Measurements from ENCODE around the gene FAM83D. TPM values are rescaled to one million over a fixed set of nuclear protein-coding genes. Genes with fewer than 3 reads are reported as not detected.

Gene FAM83D
- total RNA-seq, 1 experiment from 2014 or later = 18.4 TPM

- CTCF ChIA-PET = interaction anchor here (0.5 to 7.0 kb wide), 15 partner anchors 8 to 295 kb away, joined by 3 to 112 read pairs (median 4); no protein-coding TSS in a partner anchor
- TF ChIP-seq CTCF (IDR thresholded peaks at IDR 0.05; ENCODE audit: unreplicated experiment) = no peak
- no peak overlapping the region for H3K4me3 Mint-ChIP-seq (ENCODE audit: unreplicated experiment)
- intact Hi-C loops (cut with micrococcal nuclease) = no loop called here
- H3K27ac Mint-ChIP-seq (ENCODE audit: low read depth, unreplicated experiment) = no peak overlapping the region
- POLR2A ChIA-PET = interaction anchor here (0.5 to 1.7 kb wide), 6 partner anchors 12 to 235 kb away, joined by 3 to 10 read pairs (median 3); no protein-coding TSS in a partner anchor
- no peaks in the 10 kb centered on the region for H3K27me3 Mint-ChIP-seq (ENCODE audit: insufficient read depth, unreplicated experiment)
- no peaks in the 10 kb centered on the region for H3K9me3 Mint-ChIP-seq (ENCODE audit: unreplicated experiment)
- H3K4me1 Mint-ChIP-seq (ENCODE audit: insufficient read depth, unreplicated experiment) = peaks cover 10% of the 10 kb centered on the region
- BruUV-seq (replicated peaks) = no TSS peak
- DNase-seq (ENCODE audit: unreplicated experiment) = peak; percentile 43
- H3K36me3 Mint-ChIP-seq (ENCODE audit: insufficient read depth, unreplicated experiment) = no peaks in the 10 kb centered on the region
Observed at GRCh38 chr20:38883081-38883980, 42.9 kb upstream of the FAM83D start.

DNA sequence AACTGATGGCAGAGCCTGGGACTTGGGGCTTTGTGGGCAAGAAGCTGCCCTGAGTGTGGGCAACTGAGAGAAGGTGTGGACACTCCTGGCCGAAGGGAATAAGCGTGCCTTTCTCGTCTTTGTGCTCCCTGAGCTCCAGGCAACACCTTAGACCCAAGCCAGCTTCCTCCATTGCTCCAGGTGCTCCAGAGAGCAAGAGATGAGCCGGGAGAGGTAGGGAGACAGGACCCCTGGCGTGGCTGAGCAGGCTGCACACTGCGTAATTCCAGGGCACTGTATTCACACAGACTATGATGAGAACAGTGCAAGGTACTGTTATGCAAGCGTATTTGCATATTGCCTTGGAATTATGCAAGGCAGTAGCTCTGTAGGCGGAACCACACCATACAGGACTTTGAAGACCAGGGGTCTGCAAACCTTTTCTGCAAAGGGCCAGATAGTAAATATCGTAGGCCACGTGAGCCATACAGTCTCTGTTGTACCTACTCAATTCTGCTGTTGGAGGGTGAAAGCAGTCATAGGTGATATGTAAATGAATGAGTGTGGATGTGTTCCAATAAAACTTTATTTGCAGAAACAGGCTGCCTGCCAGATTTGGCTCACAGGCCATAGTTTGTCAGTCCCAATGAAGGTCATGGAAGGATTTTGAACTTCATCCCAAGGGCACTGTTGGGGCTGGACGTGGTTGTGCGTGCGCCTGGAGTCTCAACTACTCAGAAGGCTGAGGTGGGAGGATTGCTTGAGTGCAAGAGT is 42.1 kb upstream of the FAM83D start:
- no peaks in the 10 kb centered on the region for H3K36me3 Mint-ChIP-seq (ENCODE audit: insufficient read depth, unreplicated experiment)
- no peak for DNase-seq (ENCODE audit: unreplicated experiment)
- TF ChIP-seq CTCF (IDR thresholded peaks at IDR 0.05; ENCODE audit: unreplicated experiment) = no peak
- H3K4me1 Mint-ChIP-seq (ENCODE audit: insufficient read depth, unreplicated experiment) = peaks cover 10% of the 10 kb centered on the region
- no peak overlapping the region for H3K4me3 Mint-ChIP-seq (ENCODE audit: unreplicated experiment)
- H3K27me3 Mint-ChIP-seq (ENCODE audit: insufficient read depth, unreplicated experiment) = no peaks in the 10 kb centered on the region
- H3K9me3 Mint-ChIP-seq (ENCODE audit: unreplicated experiment) = no peaks in the 10 kb centered on the region
- no TSS peak for BruUV-seq (replicated peaks)
- H3K27ac Mint-ChIP-seq (ENCODE audit: low read depth, unreplicated experiment) = no peak overlapping the region
- intact Hi-C loops (cut with micrococcal nuclease) = no loop called here
- POLR2A ChIA-PET = interaction anchor here (0.6 to 1.1 kb wide), 2 partner anchors 77 to 129 kb away, joined by 3 read pairs; no protein-coding TSS in a partner anchor
- CTCF ChIA-PET = interaction anchor here (0.6 to 7.0 kb wide), 9 partner anchors 9 to 295 kb away, joined by 3 to 112 read pairs (median 5); no protein-coding TSS in a partner anchor

- CTCF ChIA-PET = interaction anchor here (1.0 to 1.2 kb wide), 2 partner anchors 8 to 9 kb away, joined by 3 to 4 read pairs; no protein-coding TSS in a partner anchor
- TF ChIP-seq CTCF (IDR thresholded peaks at IDR 0.05; ENCODE audit: unreplicated experiment) = no peak
- POLR2A ChIA-PET = interaction anchor here (0.6 kb wide), 1 partner anchor 96 kb away, joined by 3 read pairs; no protein-coding TSS in a partner anchor
- Mint-ChIP-seq H3K27me3 (ENCODE audit: insufficient read depth, unreplicated experiment) (no peaks in the 10 kb centered on the region), H3K4me3 (ENCODE audit: unreplicated experiment) (no peak overlapping the region), H3K36me3 (ENCODE audit: insufficient read depth, unreplicated experiment) (no peaks in the 10 kb centered on the region), H3K27ac (ENCODE audit: low read depth, unreplicated experiment) (no peak overlapping the region), H3K9me3 (ENCODE audit: unreplicated experiment) (no peaks in the 10 kb centered on the region), H3K4me1 (ENCODE audit: insufficient read depth, unreplicated experiment) (peaks cover 10% of the 10 kb centered on the region)
- no TSS peak for BruUV-seq (replicated peaks)
- no peak for DNase-seq (ENCODE audit: unreplicated experiment)
- intact Hi-C loops (cut with micrococcal nuclease) = no loop called here
Observed at GRCh38 chr20:38885357-38885756, 40.9 kb upstream of the FAM83D start.
